Ishikawa (cell line): ENCODE measurements around the gene NUMA1.

Experiments used
- CEBPB ChIP-seq: IDR thresholded peaks from 2 replicates; pipeline ENCODE4 v1.6.1; 2012
- RAD21 ChIP-seq: IDR thresholded peaks from 2 replicates; pipeline ENCODE4 v1.6.1; 2012; ENCODE audit warnings: low read depth
- TAF1 ChIP-seq: IDR thresholded peaks from 2 replicates; pipeline ENCODE4 v1.6.1; 2012; ENCODE audit warnings: low read depth, mild to moderate bottlenecking
- TCF12 ChIP-seq: IDR thresholded peaks from 2 replicates; pipeline ENCODE4 v1.6.1; 2012; ENCODE audit warnings: low read depth

GRCh38 chr11:72001834-72002591, 78.3 kb downstream of the NUMA1 start:
- TF ChIP-seq TAF1 (no peak), TCF12 (no peak), RAD21 (no peak), CEBPB (no peak)
